H1 (cell line): ENCODE results near the gene SRRM4. TPM values are rescaled to one million over a fixed set of nuclear protein-coding genes. Genes with fewer than 3 reads are reported as not detected.
"Not testable (repeated sequence)": the region's sequence is repeated elsewhere in the genome, so short reads cannot be mapped to it uniquely, and the experiment has no call there.

Source experiments
- CTCF ChIA-PET: fragments of 300-600 bp; sonication (Branson Sonifier 250); formaldehyde crosslinking; loops from one replicate; lab custom pipeline; 2021; ENCODE audit not compliant: partially characterized antibody; lab: Charles Lee
- POLR2A ChIA-PET: fragments of 300-600 bp; sonication (Branson Sonifier 250); formaldehyde crosslinking; loops from one replicate; lab custom pipeline; 2021; ENCODE audit warnings: inconsistent platforms; ENCODE audit not compliant: partially characterized antibody; lab: Charles Lee
- DNase-seq, 2 experiments: peaks; one replicate each; pipeline versions ENCODE4 v3.0.0 to v3.0.0-alpha.2; 2010 to 2022; ENCODE audit warnings: low spot score in 2 of 2, low read depth in 1 of 2, mixed read lengths in 1 of 2
- FAIRE-seq: peaks from 2 replicates; lab custom pipeline; 2011; peaks lifted over from hg19 to GRCh38; lab: Jason Lieb, UNC
- H2AFZ ChIP-seq: 2 replicates; pipeline ENCODE4 v1.8.1; 2012; ENCODE audit warnings: low read length, inconsistent platforms
- H2AK5ac ChIP-seq: 2 replicates; pipeline ENCODE4 v1.6.1; 2013; ENCODE audit warnings: low read depth, low read length
- H2BK120ac ChIP-seq: replicated peaks from 2 replicates; pipeline ENCODE3; 2013; ENCODE audit warnings: low read depth, low read length, inconsistent platforms
- H2BK12ac ChIP-seq: 2 replicates; pipeline ENCODE4 v1.6.1; 2013; ENCODE audit warnings: low read depth, low read length
- H2BK15ac ChIP-seq: 2 replicates; pipeline ENCODE4 v1.6.1; 2013; ENCODE audit warnings: low read length
- H2BK20ac ChIP-seq: 2 replicates; pipeline ENCODE4 v1.6.1; 2013; ENCODE audit warnings: low read length
- H2BK5ac ChIP-seq: 2 replicates; pipeline ENCODE4 v1.6.1; 2013; ENCODE audit warnings: low read depth, low read length
- H3K14ac ChIP-seq: 2 replicates; pipeline ENCODE4 v1.6.1; 2013; ENCODE audit warnings: inconsistent platforms; ENCODE audit not compliant: insufficient read length
- H3K18ac ChIP-seq: 2 replicates; pipeline ENCODE4 v1.6.1; 2013; ENCODE audit warnings: low read length; ENCODE audit errors: extremely low read depth
- H3K23ac ChIP-seq: 2 replicates; pipeline ENCODE4 v1.6.1; 2013; ENCODE audit warnings: inconsistent platforms; ENCODE audit not compliant: insufficient read length
- H3K23me2 ChIP-seq: 2 replicates; pipeline ENCODE4 v1.6.1; 2013; ENCODE audit warnings: low read depth, low read length
- H3K27ac ChIP-seq: 2 replicates; pipeline ENCODE4 v1.6.1; 2011; ENCODE audit warnings: low read depth, low read length, inconsistent platforms
- H3K27me3 ChIP-seq, 4 experiments: replicated peaks in 1 of 4; 1 replicate in 1 of 4; 2 replicates in 3 of 4; pipeline versions ENCODE4 v1.6.1 to v1.8.1; 2011 to 2013; ENCODE audit warnings: low read length in 3 of 4, mild to moderate bottlenecking in 3 of 4, inconsistent platforms in 2 of 4, mixed read lengths in 2 of 4, moderate library complexity in 1 of 4; ENCODE audit not compliant: control insufficient read depth in 3 of 4, insufficient read depth in 3 of 4; ENCODE audit errors: extremely low read depth in 1 of 4
- H3K36me3 ChIP-seq, 4 experiments: 2 replicates each; pipeline versions ENCODE4 v1.6.1 to v1.8.1; 2011 to 2013; ENCODE audit warnings: mild to moderate bottlenecking in 4 of 4, low read length in 3 of 4, moderate library complexity in 2 of 4, control low read depth in 1 of 4, inconsistent platforms in 1 of 4; ENCODE audit not compliant: insufficient read depth in 4 of 4, control insufficient read depth in 2 of 4
- H3K4ac ChIP-seq: replicated peaks from 2 replicates; pipeline ENCODE3; 2013; ENCODE audit warnings: low read length, low read depth, mixed read lengths, inconsistent platforms; ENCODE audit not compliant: insufficient read length
- H3K4me1 ChIP-seq, 4 experiments: replicated peaks in 1 of 4; 1 replicate in 1 of 4; 2 replicates in 3 of 4; pipeline versions ENCODE4 v1.6.1 to v1.8.1; 2011 to 2013; ENCODE audit warnings: low read length in 3 of 4, inconsistent platforms in 2 of 4, mixed read lengths in 1 of 4; ENCODE audit not compliant: insufficient read depth in 4 of 4, control insufficient read depth in 3 of 4
- H3K4me2 ChIP-seq, 2 experiments: 2 replicates each; pipeline versions ENCODE4 v1.6.1 to v1.8.1; 2011 to 2013; ENCODE audit warnings: low read depth in 2 of 2, low read length in 2 of 2, control low read depth in 1 of 2, inconsistent platforms in 1 of 2, mild to moderate bottlenecking in 1 of 2; ENCODE audit not compliant: insufficient read depth in 1 of 2
- H3K4me3 ChIP-seq, 4 experiments: fragments of 200-600, 300-600 bp in 1 of 4; sonication (generic), shearing (Covaris generic), sonication (Bioruptor Twin) in 1 of 4; 2 replicates each; pipeline versions ENCODE4 v1.5.1 to v1.8.1; 2011 to 2016; ENCODE audit warnings: low read length in 4 of 4, low read depth in 3 of 4, control low read depth in 2 of 4, inconsistent platforms in 2 of 4, mild to moderate bottlenecking in 2 of 4, mixed read lengths in 1 of 4, moderate library complexity in 1 of 4; ENCODE audit not compliant: insufficient read depth in 2 of 4; ENCODE audit errors: extremely low read depth in 1 of 4
- H3K56ac ChIP-seq: replicated peaks from 2 replicates; pipeline ENCODE3; 2013; ENCODE audit warnings: low read depth, mild to moderate bottlenecking, mixed read lengths, low read length, inconsistent platforms; ENCODE audit not compliant: insufficient read length
- H3K79me1 ChIP-seq: 2 replicates; pipeline ENCODE4 v1.6.1; 2013; ENCODE audit warnings: low read depth, low read length, control low read depth
- H3K79me2 ChIP-seq, 2 experiments: 2 replicates each; pipeline versions ENCODE4 v1.6.1 to v1.8.1; 2012 to 2013; ENCODE audit warnings: low read length in 2 of 2, mild to moderate bottlenecking in 2 of 2, inconsistent platforms in 1 of 2; ENCODE audit not compliant: insufficient read depth in 2 of 2, control insufficient read depth in 1 of 2
- H3K9ac ChIP-seq, 4 experiments: replicated peaks in 1 of 4; 1 replicate in 1 of 4; 2 replicates in 3 of 4; pipeline versions ENCODE4 v1.6.1 to v1.8.1; 2011 to 2013; ENCODE audit warnings: low read depth in 3 of 4, low read length in 3 of 4, control low read depth in 2 of 4, mild to moderate bottlenecking in 2 of 4, moderate library complexity in 2 of 4, inconsistent platforms in 1 of 4; ENCODE audit errors: extremely low read depth in 1 of 4
- H3K9me3 ChIP-seq, 2 experiments: 2 replicates each; pipeline versions ENCODE4 v1.6.1 to v1.8.1; 2012 to 2013; ENCODE audit warnings: mild to moderate bottlenecking in 2 of 2, moderate library complexity in 2 of 2, control low read depth in 1 of 2, inconsistent platforms in 1 of 2, low read depth in 1 of 2, low read length in 1 of 2, mixed read lengths in 1 of 2; ENCODE audit not compliant: insufficient read depth in 2 of 2
- H4K20me1 ChIP-seq, 2 experiments: replicated peaks in 1 of 2; 2 replicates each; pipeline versions ENCODE3 to v1.8.1; 2011 to 2013; ENCODE audit warnings: inconsistent platforms in 2 of 2, low read length in 2 of 2, mild to moderate bottlenecking in 1 of 2; ENCODE audit not compliant: insufficient read depth in 2 of 2, control insufficient read depth in 1 of 2
- H4K5ac ChIP-seq: 2 replicates; pipeline ENCODE4 v1.6.1; 2013; ENCODE audit warnings: low read length, low read depth, mixed read lengths, inconsistent platforms; ENCODE audit not compliant: insufficient read length
- H4K8ac ChIP-seq: 2 replicates; pipeline ENCODE4 v1.8.0; 2013; ENCODE audit warnings: mild to moderate bottlenecking, moderate library complexity, low read length, inconsistent platforms; ENCODE audit not compliant: insufficient read depth; ENCODE audit errors: extremely low read depth
- H4K91ac ChIP-seq: replicated peaks from 2 replicates; pipeline ENCODE3; 2013; ENCODE audit warnings: low read length, mixed read lengths, inconsistent platforms; ENCODE audit not compliant: insufficient read length
- WGBS, 2 experiments: shearing (Covaris generic) in 1 of 2; methylation state at CpG; one replicate each; pipeline versions ENCODE4 v1.1.6 to v1.1.7; 2013 to 2015; ENCODE audit warnings: low lambda C conversion rate in 2 of 2, mixed read lengths in 2 of 2, inconsistent platforms in 1 of 2, low coverage in 1 of 2, missing lambda C conversion rate in 1 of 2; ENCODE audit not compliant: insufficient replicate concordance in 2 of 2, insufficient coverage in 1 of 2, insufficient read length in 1 of 2; ENCODE audit errors: extremely low coverage in 1 of 2, missing lambda C conversion rate in 1 of 2; 5-methylcytosine and 5-hydroxymethylcytosine counted together
- polyA plus RNA-seq, 7 experiments: library from polyadenylated mRNA; depleted of rRNA in 3 of 7; stranded (reverse) in 5 of 7; unstranded in 2 of 7; fragments of >200 nt in 5 of 7; fragments of 200-250 nt in 2 of 7; gene quantifications; 1 replicate in 5 of 7; 2 replicates in 1 of 7; 4 replicates in 1 of 7; pipeline versions ENCODE4 v1.2.1 to v1.2.3, GENCODE V29; 2011 to 2013; ENCODE audit warnings: missing spikeins in 2 of 7, mixed read lengths in 2 of 7
- total RNA-seq: library from RNA; stranded (reverse); fragmentation: NEBNext Ultra II Directional; extraction: Animal tissue kit (Norgen Biotek cat#: 25700); gene quantifications from 2 replicates; pipeline ENCODE4 v1.2.1, GENCODE V29; 2021

SRRM4 gene
- total and polyA plus RNA-seq, 2 of the 8 experiments (the other 6 are each of a cell fraction or from before 2014, with no cell fraction given) = 0.53 to 1.1 TPM

DNA sequence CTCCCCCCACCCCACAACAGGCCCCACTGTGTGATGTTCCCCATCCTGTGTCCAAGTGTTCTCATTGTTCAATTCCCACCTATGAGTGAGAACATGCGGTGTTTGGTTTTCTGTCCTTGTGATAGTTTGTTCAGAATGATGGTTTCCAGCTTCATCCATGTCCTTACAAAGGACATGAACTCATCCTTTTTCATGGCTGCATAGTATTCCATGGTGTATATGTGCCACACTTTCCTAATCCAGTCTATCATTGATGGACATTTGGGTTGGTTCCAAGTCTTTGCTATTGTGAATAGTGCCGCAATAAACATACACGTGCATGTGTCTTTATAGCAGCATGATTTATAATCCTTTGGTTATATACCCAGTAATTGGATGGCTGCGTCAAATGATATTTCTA is 123.6 kb downstream of the SRRM4 start:
- H3K79me2 ChIP-seq, H4K8ac ChIP-seq, H3K4me1 ChIP-seq, H4K20me1 ChIP-seq, H3K23ac ChIP-seq, H2AK5ac ChIP-seq, FAIRE-seq, H4K91ac ChIP-seq, H2BK15ac ChIP-seq, H3K27ac ChIP-seq, H3K9ac ChIP-seq, H3K27me3 ChIP-seq, H2BK20ac ChIP-seq, H3K23me2 ChIP-seq, H3K14ac ChIP-seq, H2BK12ac ChIP-seq, H3K36me3 ChIP-seq, H3K9me3 ChIP-seq, H2BK5ac ChIP-seq, H4K5ac ChIP-seq, H3K4me2 ChIP-seq, H3K4me3 ChIP-seq, H3K18ac ChIP-seq, H3K56ac ChIP-seq, H3K4ac ChIP-seq, H2AFZ ChIP-seq, DNase-seq, H3K79me1 ChIP-seq, POLR2A ChIA-PET, H2BK120ac ChIP-seq: not testable (repeated sequence)
- WGBS, 2 experiments = 92% methylated on average over 4 of the region's 4 CpGs; no CpG with 5 or more reads in 1 of the 2 experiments
- CTCF ChIA-PET = interaction anchor here (1.3 kb wide), 1 partner anchor 10 kb away, joined by 4 read pairs; no protein-coding TSS in a partner anchor
